Stomach smooth muscle (tissue), 2 donors: ENCODE results near the gene AP3S1.
"Not testable (repeated sequence)": the region's sequence is repeated elsewhere in the genome, so short reads cannot be mapped to it uniquely, and the experiment has no call there.

Source experiments
- H3K27ac ChIP-seq: one replicate; pipeline ENCODE4 v1.7.0; 2013; ENCODE audit warnings: mild to moderate bottlenecking, low read length, inconsistent platforms
- H3K27me3 ChIP-seq, 2 donors: one replicate each; pipeline ENCODE4 v1.7.0; 2013; ENCODE audit warnings: low read length in 2 of 2; ENCODE audit not compliant: insufficient read depth in 2 of 2, control insufficient read depth in 1 of 2
- H3K36me3 ChIP-seq, 2 donors: one replicate each; pipeline ENCODE4 v1.7.0; 2013; ENCODE audit warnings: low read length in 2 of 2; ENCODE audit not compliant: control insufficient read depth in 2 of 2, insufficient read depth in 2 of 2
- H3K4me1 ChIP-seq: one replicate; pipeline ENCODE4 v1.7.0; 2013; ENCODE audit warnings: low read length; ENCODE audit not compliant: control insufficient read depth, insufficient read depth
- H3K4me3 ChIP-seq, 2 donors: one replicate each; pipeline ENCODE4 v1.7.0; 2013; ENCODE audit warnings: low read length in 2 of 2
- H3K9ac ChIP-seq, 2 donors: one replicate each; pipeline ENCODE4 v1.7.0; 2013; ENCODE audit warnings: low read length in 2 of 2, mild to moderate bottlenecking in 1 of 2
- H3K9me3 ChIP-seq, 2 donors: one replicate each; pipeline ENCODE4 v1.7.0; 2013; ENCODE audit warnings: low read length in 2 of 2; ENCODE audit not compliant: control insufficient read depth in 2 of 2
- donor health status: healthy.
- donor health status: Pancreatic carcinoma.

Gene AP3S1

DNA sequence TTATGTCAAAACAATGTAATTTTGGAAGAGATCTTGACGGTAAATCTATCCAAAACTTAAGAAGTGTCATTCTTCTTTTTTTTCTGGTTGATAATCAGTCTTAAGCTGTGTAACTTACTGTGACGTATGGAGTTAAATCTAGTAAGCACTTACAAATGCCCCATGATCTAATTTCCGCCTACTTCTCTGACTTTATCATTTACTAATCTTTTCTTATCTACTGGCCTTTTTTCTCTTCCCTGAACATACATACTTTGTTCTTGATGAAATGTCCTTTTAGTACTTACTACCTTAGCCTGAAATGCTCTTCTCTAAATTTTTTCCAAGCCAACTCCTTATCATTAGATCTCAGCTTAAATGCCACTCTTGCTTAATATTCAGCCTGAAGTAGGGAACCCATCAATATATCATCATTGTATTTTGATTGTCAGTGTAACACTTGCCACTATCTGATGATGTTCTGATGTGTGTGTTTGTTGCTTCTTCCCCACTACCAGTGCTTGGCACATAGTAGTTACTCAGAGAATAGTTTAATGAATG lies 27.6 kb downstream of the AP3S1 start:
- Histone ChIP-seq H3K27ac (no peak overlapping the region), H3K9ac (no peak overlapping the region), H3K9me3 (no peaks in the 10 kb centered on the region), H3K27me3 (no peaks in the 10 kb centered on the region), H3K4me1 (no peaks in the 10 kb centered on the region), H3K4me3 (no peak overlapping the region), H3K36me3 (peaks cover 0 to 7% of the 10 kb centered on the region in 2 donors)

DNA sequence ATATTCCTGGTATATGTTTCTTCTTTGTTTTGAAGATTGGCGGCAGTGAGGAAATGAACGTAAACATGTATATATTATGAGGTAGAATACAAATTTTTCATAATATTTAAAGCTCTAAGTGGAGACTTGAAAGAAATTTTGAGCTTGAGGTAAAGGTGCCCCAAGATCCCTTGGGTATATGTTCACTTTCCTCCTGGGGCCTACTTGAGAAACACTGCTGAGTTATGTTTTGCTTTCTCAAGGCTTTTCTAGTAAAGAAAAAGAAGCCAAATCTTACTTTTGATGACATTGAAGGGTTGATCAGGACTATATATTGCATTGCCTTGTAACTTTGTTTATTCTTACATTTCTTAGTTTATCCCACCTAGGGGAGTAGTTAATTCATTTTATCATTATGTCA lies 30.7 kb downstream of the AP3S1 start:
- no peak overlapping the region for H3K4me3 ChIP-seq
- H3K27me3 ChIP-seq, result no peaks in the 10 kb centered on the region
- H3K9ac ChIP-seq, result no peak overlapping the region
- no peak overlapping the region for H3K27ac ChIP-seq
- H3K4me1 ChIP-seq, result no peaks in the 10 kb centered on the region
- peaks cover 0 to 7% of the 10 kb centered on the region in 2 donors for H3K36me3 ChIP-seq
- no peaks in the 10 kb centered on the region for H3K9me3 ChIP-seq

DNA sequence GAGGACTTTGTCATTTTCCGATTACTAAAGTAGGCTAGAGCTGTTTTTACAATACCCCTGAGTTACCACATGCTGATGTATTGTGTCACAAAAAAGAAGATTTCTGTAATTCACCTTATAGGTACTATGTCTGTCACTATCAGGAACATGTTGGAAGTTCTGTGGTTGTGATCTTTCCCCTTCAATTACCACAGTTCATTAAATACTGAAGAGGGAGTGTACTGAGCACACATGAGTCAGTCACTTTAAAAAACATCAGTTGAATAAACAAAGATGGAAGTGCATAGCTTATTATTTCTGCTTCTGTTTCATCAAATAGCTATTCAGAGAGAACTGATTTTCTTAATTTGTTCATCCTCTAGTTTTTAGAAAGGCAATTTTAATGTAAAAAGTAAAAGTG lies 31.7 kb downstream of the AP3S1 start:
- no peak overlapping the region for H3K9ac ChIP-seq
- no peak overlapping the region for H3K4me3 ChIP-seq
- no peaks in the 10 kb centered on the region for H3K4me1 ChIP-seq
- no peaks in the 10 kb centered on the region for H3K27me3 ChIP-seq
- H3K9me3 ChIP-seq, result no peaks in the 10 kb centered on the region
- no peak overlapping the region for H3K27ac ChIP-seq
- peaks cover 0 to 7% of the 10 kb centered on the region in 2 donors for H3K36me3 ChIP-seq

DNA sequence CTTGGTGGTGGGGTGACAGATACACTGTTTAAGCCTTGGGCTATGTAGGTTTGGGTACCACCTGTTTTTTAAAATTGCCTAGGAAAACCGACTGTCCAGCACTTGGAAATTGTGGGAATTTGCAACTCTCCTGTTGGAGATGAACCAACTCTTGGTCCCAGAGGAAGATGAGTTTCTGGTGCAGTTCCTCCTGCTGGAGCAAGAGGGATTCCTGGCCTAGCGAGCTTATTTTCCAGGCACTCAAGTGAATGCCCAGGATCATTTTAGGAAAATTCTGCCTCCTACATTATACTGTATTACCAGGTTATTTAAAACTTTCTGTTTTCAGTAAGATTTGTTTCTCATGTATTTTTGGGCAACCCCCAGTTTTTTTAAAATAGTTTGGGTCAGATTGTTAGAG lies 33.7 kb downstream of the AP3S1 start:
- Histone ChIP-seq H3K9me3 (no peaks in the 10 kb centered on the region), H3K4me3 (no peak overlapping the region), H3K36me3 (peaks cover 0 to 7% of the 10 kb centered on the region in 2 donors)

DNA sequence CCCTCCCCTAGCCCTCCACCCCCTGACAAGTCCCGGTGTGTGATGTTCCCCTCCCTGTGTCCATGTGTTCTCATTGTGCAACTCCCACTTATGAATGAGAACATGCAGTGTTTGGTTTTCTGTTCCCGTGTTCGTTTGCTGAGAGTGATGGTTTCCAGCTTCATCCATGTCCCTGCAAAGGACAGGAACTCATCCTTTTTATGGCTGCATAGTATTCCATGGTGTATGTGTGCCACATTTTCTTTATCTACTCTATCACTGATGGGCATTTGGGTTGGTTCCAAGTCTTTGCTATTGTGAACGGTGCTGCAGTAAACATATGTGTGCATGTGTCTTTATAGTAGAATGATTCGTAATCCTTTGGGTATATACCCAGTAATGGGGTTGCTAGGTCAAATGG lies 35.6 kb downstream of the AP3S1 start:
- H3K27me3 ChIP-seq, H3K4me1 ChIP-seq, H3K36me3 ChIP-seq, H3K9me3 ChIP-seq, H3K9ac ChIP-seq, H3K27ac ChIP-seq, H3K4me3 ChIP-seq: not testable (repeated sequence)

More for the DNA sequence above, 33.7 kb downstream of the AP3S1 start:
- no peaks in the 10 kb centered on the region for H3K4me1 ChIP-seq
- no peak overlapping the region for H3K27ac ChIP-seq
- H3K27me3 ChIP-seq, result no peaks in the 10 kb centered on the region
- H3K9ac ChIP-seq, result no peak overlapping the region

DNA sequence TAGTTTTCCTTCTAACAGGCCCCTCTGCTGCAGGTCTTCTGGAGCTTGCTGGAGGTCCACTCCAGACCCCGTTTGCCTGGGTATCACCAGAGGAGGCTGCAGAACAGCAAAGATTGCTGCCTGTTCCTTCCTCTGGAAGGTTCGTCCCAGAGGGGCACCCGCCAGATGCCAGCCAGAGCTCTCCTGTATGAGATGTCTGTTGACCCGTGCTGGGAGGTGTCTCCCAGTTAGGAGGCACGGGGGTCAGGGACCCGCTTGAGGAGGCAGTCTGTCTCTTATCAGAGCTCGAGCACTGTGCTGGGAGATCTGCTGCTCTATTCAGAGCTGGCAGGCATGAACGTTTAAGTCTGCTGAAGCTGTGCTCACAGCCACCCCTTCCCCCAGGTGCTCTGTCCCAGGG lies 40.7 kb downstream of the AP3S1 start:
- H3K9me3 ChIP-seq, H3K27me3 ChIP-seq, H3K9ac ChIP-seq, H3K4me1 ChIP-seq, H3K27ac ChIP-seq, H3K4me3 ChIP-seq, H3K36me3 ChIP-seq: not testable (repeated sequence)

DNA sequence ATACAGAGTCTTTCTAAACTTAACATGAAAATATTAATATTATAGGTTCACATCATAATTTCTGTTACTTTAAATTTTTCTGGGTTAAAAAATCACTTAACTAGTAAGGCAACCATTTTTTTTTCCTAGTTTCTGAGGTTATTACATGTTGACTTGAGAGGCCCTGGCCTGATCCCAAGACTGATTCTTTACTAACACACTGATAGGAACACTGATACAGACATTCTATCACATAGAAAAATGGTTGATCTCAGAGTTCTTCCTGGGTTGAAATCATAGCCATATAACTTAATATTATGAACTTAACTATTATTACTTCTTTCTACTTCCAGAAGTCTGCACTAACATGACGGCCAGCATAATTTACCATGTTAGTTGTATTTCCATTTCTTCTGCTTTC lies 43.0 kb downstream of the AP3S1 start:
- H3K4me1 ChIP-seq, result no peaks in the 10 kb centered on the region
- no peak overlapping the region for H3K9ac ChIP-seq
- no peak overlapping the region for H3K27ac ChIP-seq

DNA sequence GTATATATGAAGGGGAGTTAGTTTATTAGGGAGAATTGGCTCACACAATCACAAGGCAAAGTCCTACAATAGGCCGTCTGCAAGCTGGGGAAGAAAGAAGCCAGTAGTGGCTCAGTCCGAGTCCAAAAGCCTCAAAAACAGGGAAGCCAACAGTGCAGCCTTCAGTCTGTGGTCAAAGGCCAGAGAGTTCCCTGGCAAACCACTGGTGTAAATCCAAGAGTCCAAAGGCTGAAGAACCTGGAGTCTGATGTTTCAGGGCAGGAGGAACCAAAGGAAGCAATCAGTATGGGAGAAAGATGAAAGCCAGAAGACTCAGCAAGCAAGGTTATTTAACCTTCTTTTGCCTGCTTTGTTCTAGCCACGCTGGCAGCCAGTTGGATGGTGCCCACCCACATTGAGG lies 43.5 kb downstream of the AP3S1 start:
- H3K9me3 ChIP-seq, H3K27me3 ChIP-seq, H3K27ac ChIP-seq, H3K36me3 ChIP-seq, H3K9ac ChIP-seq, H3K4me1 ChIP-seq, H3K4me3 ChIP-seq: not testable (repeated sequence)

More for the DNA sequence above, 43.0 kb downstream of the AP3S1 start:
- H3K9me3 ChIP-seq, result no peaks in the 10 kb centered on the region
- no peak overlapping the region for H3K4me3 ChIP-seq
- H3K36me3 ChIP-seq, result peaks cover 0 to 7% of the 10 kb centered on the region in 2 donors
- no peaks in the 10 kb centered on the region for H3K27me3 ChIP-seq

DNA sequence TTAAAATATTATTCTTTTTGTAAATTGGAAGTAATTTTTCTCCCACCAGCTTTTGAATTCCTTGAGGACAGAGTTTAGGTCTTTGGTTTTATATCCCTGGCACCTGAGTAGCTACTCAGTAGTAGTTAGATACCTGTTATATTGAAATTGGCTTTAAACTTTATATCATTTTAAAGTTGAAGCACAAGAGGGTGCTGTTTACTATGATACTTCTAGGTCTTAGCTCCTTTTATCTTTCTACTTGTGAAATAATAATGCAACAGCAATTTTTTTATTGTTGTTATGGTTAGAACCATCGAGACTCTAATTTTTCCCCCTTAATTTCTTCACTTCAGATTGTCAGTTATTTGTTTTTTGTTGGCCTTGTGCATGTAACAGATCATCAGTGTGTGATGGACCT lies 46.3 kb downstream of the AP3S1 start:
- H3K4me1 ChIP-seq, result no peaks in the 10 kb centered on the region

DNA sequence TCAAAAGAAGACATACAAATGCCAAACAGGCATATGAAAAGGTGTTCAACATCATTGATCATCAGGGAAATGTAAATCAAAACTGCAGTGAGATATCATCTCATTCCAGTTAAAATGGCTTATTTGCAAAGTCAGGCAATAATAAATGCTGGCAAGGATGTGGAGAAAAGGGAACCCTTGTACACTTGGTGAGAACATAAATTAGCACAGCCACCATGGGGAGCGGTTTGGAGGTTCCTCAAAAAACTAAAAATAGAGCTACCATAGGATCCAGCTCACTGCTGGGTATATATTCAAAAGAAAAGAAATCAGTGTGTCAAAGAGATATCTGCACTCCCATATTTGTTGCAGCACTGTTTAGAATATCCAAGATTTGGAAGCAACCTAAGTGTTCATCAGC lies 50.3 kb downstream of the AP3S1 start:
- H3K27ac ChIP-seq, result no peak overlapping the region
- H3K4me1 ChIP-seq, result no peaks in the 10 kb centered on the region
- H3K4me3 ChIP-seq, result no peak overlapping the region
- no peaks in the 10 kb centered on the region for H3K36me3 ChIP-seq
- no peaks in the 10 kb centered on the region for H3K27me3 ChIP-seq
- H3K9ac ChIP-seq, result no peak overlapping the region
- H3K9me3 ChIP-seq, result no peaks in the 10 kb centered on the region

More for the DNA sequence above, 46.3 kb downstream of the AP3S1 start:
- Histone ChIP-seq H3K4me3 (no peak overlapping the region), H3K9me3 (no peaks in the 10 kb centered on the region), H3K27me3 (no peaks in the 10 kb centered on the region), H3K27ac (no peak overlapping the region), H3K36me3 (peaks cover 0 to 4% of the 10 kb centered on the region in 2 donors), H3K9ac (no peak overlapping the region)

DNA sequence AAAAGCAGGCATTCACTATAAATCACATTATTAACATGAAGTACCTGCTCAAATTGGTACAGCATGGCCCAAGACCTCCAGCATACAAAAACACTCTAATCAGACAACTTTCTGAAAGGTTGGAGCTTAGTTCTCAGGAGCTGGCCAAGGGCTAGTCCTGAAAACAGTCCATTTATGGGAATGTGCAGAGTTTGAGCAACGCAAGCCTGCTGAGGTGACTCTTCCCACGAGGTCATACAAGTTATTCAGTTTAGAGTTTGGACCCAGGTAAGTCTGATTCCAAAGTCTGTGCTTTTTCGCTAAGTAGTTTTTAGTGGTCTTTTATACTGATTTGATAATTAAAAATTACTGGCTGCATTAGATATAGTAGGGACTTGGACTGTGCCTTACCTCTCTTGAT lies 52.6 kb downstream of the AP3S1 start:
- no peaks in the 10 kb centered on the region for H3K9me3 ChIP-seq
- no peaks in the 10 kb centered on the region for H3K27me3 ChIP-seq
- H3K4me3 ChIP-seq, result no peak overlapping the region
- no peaks in the 10 kb centered on the region for H3K4me1 ChIP-seq
- H3K27ac ChIP-seq, result no peak overlapping the region
- H3K9ac ChIP-seq, result no peak overlapping the region
- H3K36me3 ChIP-seq, result peaks cover 0 to 5% of the 10 kb centered on the region in 2 donors
